ENCODE data around the gene TTC3.

TTC3 gene

GRCh38 chr21:37202221-37203110, 129.4 kb downstream of the TTC3 start:
- CTCF ChIA-PET = no interaction called here

GRCh38 chr21:37204580-37204979, 131.5 kb downstream of the TTC3 start:
- ChIA-PET CTCF (interaction anchor here (0.5 kb wide), 1 partner anchor 271 kb away, joined by 3 read pairs; no protein-coding TSS in a partner anchor), POLR2A (no interaction called here)
- H3K9me3 ChIP-seq (ENCODE audit: control insufficient read depth, insufficient read depth, low read depth, low read length) = no peaks in the 10 kb centered on the region
- peaks cover 0 to 33% of the 10 kb centered on the region in 2 experiments; a peak in 2 of 3 replicates for H3K36me3 ChIP-seq (ENCODE audit: control insufficient read depth in 2 of 2, insufficient read depth in 1 of 2, low read length in 2 of 2)
- no peak overlapping the region for H3K4me3 ChIP-seq (ENCODE audit: low read depth, low read length)
- no peaks in the 10 kb centered on the region for H3K4me1 ChIP-seq (ENCODE audit: control insufficient read depth, insufficient read depth, low read length)
- no peak overlapping the region for H3K27ac ChIP-seq (ENCODE audit: extremely low read depth, low read depth, low read length)
- no peak for TF ChIP-seq GLI4 (tag by site-specific recombination; IDR thresholded peaks at IDR 0.05)
- TF ChIP-seq ZNF221 (tag by site-specific recombination; IDR thresholded peaks at IDR 0.05; ENCODE audit: borderline replicate concordance) = no peak
- no peak for TF ChIP-seq GLIS1 (tag by site-specific recombination; IDR thresholded peaks at IDR 0.05)
- TF ChIP-seq ZNF114 (tag by site-specific recombination; IDR thresholded peaks at IDR 0.05) = no peak
- TF ChIP-seq ZNF521 (tag by site-specific recombination; IDR thresholded peaks at IDR 0.05) = no peak
- TF ChIP-seq SCRT1 (tag by site-specific recombination; IDR thresholded peaks at IDR 0.05; ENCODE audit: borderline replicate concordance) = no peak
- TF ChIP-seq ZNF211 (tag by site-specific recombination; IDR thresholded peaks at IDR 0.05; ENCODE audit: low read depth) = no peak
- no peak for TF ChIP-seq ZNF558 (tag by site-specific recombination; IDR thresholded peaks at IDR 0.05)
- TF ChIP-seq ZFP69B (tag by site-specific recombination; IDR thresholded peaks at IDR 0.05) = no peak
- TF ChIP-seq ZNF544 (tag by site-specific recombination; IDR thresholded peaks at IDR 0.05) = no peak
- no peak for TF ChIP-seq ZNF776 (tag by site-specific recombination; IDR thresholded peaks at IDR 0.05; ENCODE audit: borderline replicate concordance)
- TF ChIP-seq, protein P1, sequence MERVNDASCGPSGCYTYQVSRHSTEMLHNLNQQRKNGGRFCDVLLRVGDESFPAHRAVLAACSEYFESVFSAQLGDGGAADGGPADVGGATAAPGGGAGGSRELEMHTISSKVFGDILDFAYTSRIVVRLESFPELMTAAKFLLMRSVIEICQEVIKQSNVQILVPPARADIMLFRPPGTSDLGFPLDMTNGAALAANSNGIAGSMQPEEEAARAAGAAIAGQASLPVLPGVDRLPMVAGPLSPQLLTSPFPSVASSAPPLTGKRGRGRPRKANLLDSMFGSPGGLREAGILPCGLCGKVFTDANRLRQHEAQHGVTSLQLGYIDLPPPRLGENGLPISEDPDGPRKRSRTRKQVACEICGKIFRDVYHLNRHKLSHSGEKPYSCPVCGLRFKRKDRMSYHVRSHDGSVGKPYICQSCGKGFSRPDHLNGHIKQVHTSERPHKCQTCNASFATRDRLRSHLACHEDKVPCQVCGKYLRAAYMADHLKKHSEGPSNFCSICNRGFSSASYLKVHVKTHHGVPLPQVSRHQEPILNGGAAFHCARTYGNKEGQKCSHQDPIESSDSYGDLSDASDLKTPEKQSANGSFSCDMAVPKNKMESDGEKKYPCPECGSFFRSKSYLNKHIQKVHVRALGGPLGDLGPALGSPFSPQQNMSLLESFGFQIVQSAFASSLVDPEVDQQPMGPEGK (tag by site-specific recombination; IDR thresholded peaks at IDR 0.05) = no peak

More at GRCh38 chr21:37202221-37203110, 129.4 kb downstream of the TTC3 start:
- H3K36me3 ChIP-seq (ENCODE audit: control insufficient read depth in 2 of 2, insufficient read depth in 1 of 2, low read length in 2 of 2) = peaks cover under 1 to 50% of the 10 kb centered on the region in 2 experiments
- H3K4me1 ChIP-seq (ENCODE audit: control insufficient read depth, insufficient read depth, low read length) = no peaks in the 10 kb centered on the region
- POLR2A ChIA-PET = no interaction called here
- no peak overlapping the region for H3K4me3 ChIP-seq (ENCODE audit: low read depth, low read length)
- TF ChIP-seq ZBTB48 (tag by site-specific recombination; IDR thresholded peaks at IDR 0.05) = no peak
- no peak for TF ChIP-seq ZSCAN30 (tag by site-specific recombination; IDR thresholded peaks at IDR 0.05)
- TF ChIP-seq, protein P2, sequence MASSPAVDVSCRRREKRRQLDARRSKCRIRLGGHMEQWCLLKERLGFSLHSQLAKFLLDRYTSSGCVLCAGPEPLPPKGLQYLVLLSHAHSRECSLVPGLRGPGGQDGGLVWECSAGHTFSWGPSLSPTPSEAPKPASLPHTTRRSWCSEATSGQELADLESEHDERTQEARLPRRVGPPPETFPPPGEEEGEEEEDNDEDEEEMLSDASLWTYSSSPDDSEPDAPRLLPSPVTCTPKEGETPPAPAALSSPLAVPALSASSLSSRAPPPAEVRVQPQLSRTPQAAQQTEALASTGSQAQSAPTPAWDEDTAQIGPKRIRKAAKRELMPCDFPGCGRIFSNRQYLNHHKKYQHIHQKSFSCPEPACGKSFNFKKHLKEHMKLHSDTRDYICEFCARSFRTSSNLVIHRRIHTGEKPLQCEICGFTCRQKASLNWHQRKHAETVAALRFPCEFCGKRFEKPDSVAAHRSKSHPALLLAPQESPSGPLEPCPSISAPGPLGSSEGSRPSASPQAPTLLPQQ (tag by site-specific recombination; IDR thresholded peaks at IDR 0.05) = no peak
- TF ChIP-seq ZNF214 (tag by site-specific recombination; IDR thresholded peaks at IDR 0.05; ENCODE audit: borderline replicate concordance) = no peak
- no peak overlapping the region for H3K27ac ChIP-seq (ENCODE audit: extremely low read depth, low read depth, low read length)
- no peaks in the 10 kb centered on the region for H3K9me3 ChIP-seq (ENCODE audit: control insufficient read depth, insufficient read depth, low read depth, low read length)

DNA sequence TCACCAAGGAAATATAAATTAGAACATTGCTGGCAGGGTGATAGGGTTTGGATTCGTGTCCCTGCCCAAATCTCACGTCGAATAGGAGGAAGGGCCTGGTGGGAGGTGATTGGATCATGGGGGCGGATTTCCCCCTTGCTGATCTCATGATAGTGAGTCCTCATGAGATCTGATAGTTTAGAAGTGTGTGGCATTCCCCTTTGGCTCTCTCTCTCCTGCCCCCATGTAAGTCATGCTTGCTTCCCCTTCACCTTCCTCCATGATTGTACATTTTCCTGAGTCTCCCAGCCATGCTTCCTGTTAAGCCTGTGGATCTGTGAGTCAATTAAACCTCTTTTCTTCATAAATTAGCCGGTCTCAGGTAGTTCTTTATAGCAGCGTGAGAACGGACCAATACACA, 133.4 kb downstream of the TTC3 start:
- ChIA-PET CTCF (no interaction called here), POLR2A (no interaction called here)

More for the DNA sequence above, 133.4 kb downstream of the TTC3 start:
- peaks cover 0 to 13% of the 10 kb centered on the region in 2 experiments; a peak in 2 of 3 replicates for H3K36me3 ChIP-seq (ENCODE audit: control insufficient read depth in 2 of 2, insufficient read depth in 1 of 2, low read length in 2 of 2)
- TF ChIP-seq YY1 (tag by site-specific recombination; IDR thresholded peaks at IDR 0.05) (no peak), MZF1 (tag by site-specific recombination; IDR thresholded peaks at IDR 0.05; ENCODE audit: borderline replicate concordance) (no peak)
- TF ChIP-seq, protein P3, sequence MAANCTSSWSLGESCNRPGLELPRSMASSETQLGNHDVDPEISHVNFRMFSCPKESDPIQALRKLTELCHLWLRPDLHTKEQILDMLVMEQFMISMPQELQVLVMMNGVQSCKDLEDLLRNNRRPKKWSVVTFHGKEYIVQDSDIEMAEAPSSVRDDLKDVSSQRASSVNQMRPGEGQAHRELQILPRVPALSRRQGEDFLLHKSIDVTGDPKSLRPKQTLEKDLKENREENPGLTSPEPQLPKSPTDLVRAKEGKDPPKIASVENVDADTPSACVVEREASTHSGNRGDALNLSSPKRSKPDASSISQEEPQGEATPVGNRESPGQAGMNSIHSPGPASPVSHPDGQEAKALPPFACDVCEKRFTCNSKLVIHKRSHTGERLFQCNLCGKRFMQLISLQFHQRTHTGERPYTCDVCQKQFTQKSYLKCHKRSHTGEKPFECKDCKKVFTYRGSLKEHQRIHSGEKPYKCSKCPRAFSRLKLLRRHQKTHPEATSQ (tag by site-specific recombination; IDR thresholded peaks at IDR 0.05) = no peak
- TF ChIP-seq, protein P4, sequence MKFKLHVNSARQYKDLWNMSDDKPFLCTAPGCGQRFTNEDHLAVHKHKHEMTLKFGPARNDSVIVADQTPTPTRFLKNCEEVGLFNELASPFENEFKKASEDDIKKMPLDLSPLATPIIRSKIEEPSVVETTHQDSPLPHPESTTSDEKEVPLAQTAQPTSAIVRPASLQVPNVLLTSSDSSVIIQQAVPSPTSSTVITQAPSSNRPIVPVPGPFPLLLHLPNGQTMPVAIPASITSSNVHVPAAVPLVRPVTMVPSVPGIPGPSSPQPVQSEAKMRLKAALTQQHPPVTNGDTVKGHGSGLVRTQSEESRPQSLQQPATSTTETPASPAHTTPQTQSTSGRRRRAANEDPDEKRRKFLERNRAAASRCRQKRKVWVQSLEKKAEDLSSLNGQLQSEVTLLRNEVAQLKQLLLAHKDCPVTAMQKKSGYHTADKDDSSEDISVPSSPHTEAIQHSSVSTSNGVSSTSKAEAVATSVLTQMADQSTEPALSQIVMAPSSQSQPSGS (tag by site-specific recombination; IDR thresholded peaks at IDR 0.05; ENCODE audit: low read depth) = no peak
- no peaks in the 10 kb centered on the region for H3K4me1 ChIP-seq (ENCODE audit: control insufficient read depth, insufficient read depth, low read length)
- H3K27ac ChIP-seq (ENCODE audit: extremely low read depth, low read depth, low read length) = no peak overlapping the region
- H3K4me3 ChIP-seq (ENCODE audit: low read depth, low read length) = no peak overlapping the region
- no peaks in the 10 kb centered on the region; the same call in 1 of the 2 replicates for H3K9me3 ChIP-seq (ENCODE audit: control insufficient read depth, insufficient read depth, low read depth, low read length)
